Measurements from ENCODE around the gene ERAL1.

GRCh38 chr17:28897769-28898526, 43.1 kb downstream of the ERAL1 start:
- TF ChIP-seq CTCF (IDR thresholded peaks at IDR 0.05) (no peak), POLR2A (IDR thresholded peaks at IDR 0.05) (no peak)
